Neural progenitor cell (in vitro differentiated cells): ENCODE measurements around the gene NDUFA7.

Source experiments
- EZH2phosphoT487 ChIP-seq: fragments of 200-600 bp; sonication (generic); IDR thresholded peaks from 2 replicates; pipeline ENCODE4 v1.6.1; 2017; ENCODE audit warnings: antibody characterized with exemption
- TF ChIP-seq, protein P1 (sequence below): fragments of 200-600 bp; sonication (generic); IDR thresholded peaks from 2 replicates; pipeline ENCODE4 v1.5.1; 2017; ENCODE audit warnings: antibody characterized with exemption, mild to moderate bottlenecking

DNA sequence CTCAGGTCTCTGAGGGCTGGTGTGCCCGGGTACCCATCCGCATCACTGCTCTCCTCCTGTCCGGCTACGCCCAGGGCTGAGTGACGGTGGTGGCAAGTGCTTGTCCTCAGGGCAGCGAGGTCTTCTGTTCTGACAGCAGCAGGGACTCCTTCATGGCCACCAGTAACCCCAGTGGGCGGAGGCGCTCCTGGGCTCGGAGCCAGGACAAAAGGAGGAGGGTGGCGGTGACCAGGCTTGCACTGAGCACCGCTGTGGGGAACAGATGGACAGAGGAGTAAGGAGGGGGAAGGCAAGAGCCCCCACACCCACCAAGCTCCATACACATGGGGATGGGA, 18.9 kb downstream of the NDUFA7 start:
- TF ChIP-seq, protein P1, sequence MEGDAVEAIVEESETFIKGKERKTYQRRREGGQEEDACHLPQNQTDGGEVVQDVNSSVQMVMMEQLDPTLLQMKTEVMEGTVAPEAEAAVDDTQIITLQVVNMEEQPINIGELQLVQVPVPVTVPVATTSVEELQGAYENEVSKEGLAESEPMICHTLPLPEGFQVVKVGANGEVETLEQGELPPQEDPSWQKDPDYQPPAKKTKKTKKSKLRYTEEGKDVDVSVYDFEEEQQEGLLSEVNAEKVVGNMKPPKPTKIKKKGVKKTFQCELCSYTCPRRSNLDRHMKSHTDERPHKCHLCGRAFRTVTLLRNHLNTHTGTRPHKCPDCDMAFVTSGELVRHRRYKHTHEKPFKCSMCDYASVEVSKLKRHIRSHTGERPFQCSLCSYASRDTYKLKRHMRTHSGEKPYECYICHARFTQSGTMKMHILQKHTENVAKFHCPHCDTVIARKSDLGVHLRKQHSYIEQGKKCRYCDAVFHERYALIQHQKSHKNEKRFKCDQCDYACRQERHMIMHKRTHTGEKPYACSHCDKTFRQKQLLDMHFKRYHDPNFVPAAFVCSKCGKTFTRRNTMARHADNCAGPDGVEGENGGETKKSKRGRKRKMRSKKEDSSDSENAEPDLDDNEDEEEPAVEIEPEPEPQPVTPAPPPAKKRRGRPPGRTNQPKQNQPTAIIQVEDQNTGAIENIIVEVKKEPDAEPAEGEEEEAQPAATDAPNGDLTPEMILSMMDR, result no peak
- no peak for TF ChIP-seq EZH2phosphoT487
